Frontal cortex (tissue), 4 donors: ENCODE measurements around the gene VANGL1. TPM values are rescaled to one million over a fixed set of nuclear protein-coding genes. Genes with fewer than 3 reads are reported as not detected.
A peak's percentile ranks its signal among the peaks of the same experiment; 100 is the strongest.
"Not testable (repeated sequence)": the region's sequence is repeated elsewhere in the genome, so short reads cannot be mapped to it uniquely, and the experiment has no call there.

Experiments
- DNase-seq, 2 donors: peaks; one replicate each; pipeline ENCODE4 v3.0.0; 2012; ENCODE audit warnings: low spot score in 2 of 2
- FAIRE-seq: peaks from 2 replicates; lab custom pipeline; 2012; peaks lifted over from hg19 to GRCh38; lab: Jason Lieb, UNC
- total RNA-seq: library from RNA; depleted of rRNA; stranded (reverse); fragments of >200 nt; gene quantifications from one replicate; pipeline ENCODE4 v1.2.3, GENCODE V29; 2014
- donor health status: control.
- donor health status: control.
- donor health status: control.

Gene VANGL1
- 2.9 TPM for total RNA-seq

GRCh38 chr1:115641762-115642167 lies at the start of gene VANGL1:
Gene VANGL1, plus strand, starts transcription at chr1:115641970. Its CDS starts 9,444 bp downstream, at chr1:115651414.
- FAIRE-seq (no peak), DNase-seq (peak; percentile 69 to 73)

- no peak for FAIRE-seq
- no peak for DNase-seq
These were observed 49.5 kb upstream of the VANGL1 start for GRCh38 chr1:115592264-115592663.

- DNase-seq, result no peak
- FAIRE-seq, result no peak
These were observed 48.2 kb upstream of the VANGL1 start for GRCh38 chr1:115593365-115594259.

- no peak for FAIRE-seq
- DNase-seq, result no peak
These were observed 47.2 kb upstream of the VANGL1 start for GRCh38 chr1:115594600-115594999.

GRCh38 chr1:115595279-115596079 lies 46.3 kb upstream of the VANGL1 start:
- FAIRE-seq, result no peak
- peak; percentile 12 to 58 for DNase-seq

GRCh38 chr1:115596080-115596780 lies 45.5 kb upstream of the VANGL1 start:
- FAIRE-seq, result no peak
- no peak for DNase-seq

- no peak for DNase-seq
These were observed 37.3 kb upstream of the VANGL1 start for GRCh38 chr1:115604508-115604907.

GRCh38 chr1:115606305-115606704 lies 35.5 kb upstream of the VANGL1 start:
- DNase-seq (no peak), FAIRE-seq (no peak)

More at GRCh38 chr1:115604508-115604907, 37.3 kb upstream of the VANGL1 start:
- FAIRE-seq, result no peak

- FAIRE-seq, result no peak
These were observed 32.7 kb upstream of the VANGL1 start for GRCh38 chr1:115609021-115609420.

GRCh38 chr1:115613767-115614166 lies 28.0 kb upstream of the VANGL1 start:
- no peak for FAIRE-seq
- DNase-seq, result no peak

More at GRCh38 chr1:115609021-115609420, 32.7 kb upstream of the VANGL1 start:
- no peak for DNase-seq

GRCh38 chr1:115620453-115620852 lies 21.3 kb upstream of the VANGL1 start:
- FAIRE-seq, result peak; percentile 3

GRCh38 chr1:115620950-115621349 lies 20.8 kb upstream of the VANGL1 start:
- DNase-seq (no peak), FAIRE-seq (no peak)

More at GRCh38 chr1:115620453-115620852, 21.3 kb upstream of the VANGL1 start:
- no peak for DNase-seq

GRCh38 chr1:115624859-115625258 lies 16.9 kb upstream of the VANGL1 start:
- FAIRE-seq, result no peak
- no peak for DNase-seq

GRCh38 chr1:115630342-115630741 lies 11.4 kb upstream of the VANGL1 start:
- no peak for FAIRE-seq
- no peak for DNase-seq

GRCh38 chr1:115632251-115633026 lies 9.3 kb upstream of the VANGL1 start:
- FAIRE-seq (no peak), DNase-seq (no peak)

- not testable (repeated sequence) for FAIRE-seq, DNase-seq
These were observed 8.2 kb upstream of the VANGL1 start for GRCh38 chr1:115633606-115634005.

GRCh38 chr1:115637247-115637646 lies 4.5 kb upstream of the VANGL1 start:
- FAIRE-seq, result not testable (repeated sequence)

GRCh38 chr1:115640384-115640783 lies 1.4 kb upstream of the VANGL1 start:
- no peak for DNase-seq
- no peak for FAIRE-seq

More at GRCh38 chr1:115637247-115637646, 4.5 kb upstream of the VANGL1 start:
- not testable (repeated sequence) for DNase-seq
